Measurements from ENCODE around the gene F11.
"Not testable (repeated sequence)": the region's sequence is repeated elsewhere in the genome, so short reads cannot be mapped to it uniquely, and the experiment has no call there.

Gene F11

GRCh38 chr4:186265683-186266652 lies at the start of gene F11:
TSS of gene F11 (plus strand) at chr4:186266189. CDS start at chr4:186267137, 948 bp downstream.
- DNase-seq = no peak

GRCh38 chr4:186216465-186217024 lies 49.4 kb upstream of the F11 start:
- DNase-seq = no peak

GRCh38 chr4:186217733-186218293 lies 48.2 kb upstream of the F11 start:
- DNase-seq = no peak

- DNase-seq = no peak
These were observed 44.4 kb upstream of the F11 start for GRCh38 chr4:186221624-186222023.

- DNase-seq = no peak
These were observed 40.1 kb upstream of the F11 start for GRCh38 chr4:186225848-186226247.

GRCh38 chr4:186226521-186227189 lies 39.3 kb upstream of the F11 start:
- DNase-seq = no peak

GRCh38 chr4:186227221-186227620 lies 38.8 kb upstream of the F11 start, which contains the start of gene KLKB1:
TSS of gene KLKB1 (plus strand) at chr4:186227507. CDS start at chr4:186228196, 689 bp downstream.
- no peak for DNase-seq

- no peak for DNase-seq
These were observed 38.1 kb upstream of the F11 start for GRCh38 chr4:186227744-186228513.

- DNase-seq = no peak
These were observed 37.5 kb upstream of the F11 start for GRCh38 chr4:186228514-186228894.

GRCh38 chr4:186234367-186234766 lies 31.6 kb upstream of the F11 start:
- DNase-seq = no peak

GRCh38 chr4:186236126-186236525 lies 29.9 kb upstream of the F11 start:
- no peak for DNase-seq

GRCh38 chr4:186240452-186240847 lies 25.5 kb upstream of the F11 start:
- no peak for DNase-seq

- DNase-seq = no peak
These were observed 25.0 kb upstream of the F11 start for GRCh38 chr4:186240848-186241491.

- no peak for DNase-seq
These were observed 24.4 kb upstream of the F11 start for GRCh38 chr4:186241616-186242015.

GRCh38 chr4:186242031-186242430 lies 24.0 kb upstream of the F11 start:
- not testable (repeated sequence) for DNase-seq

GRCh38 chr4:186243331-186243730 lies 22.7 kb upstream of the F11 start:
- DNase-seq = no peak

GRCh38 chr4:186244835-186245234 lies 21.2 kb upstream of the F11 start:
- DNase-seq = no peak

- not testable (repeated sequence) for DNase-seq
These were observed 18.8 kb upstream of the F11 start for GRCh38 chr4:186247062-186247752.

- no peak for DNase-seq
These were observed 17.3 kb upstream of the F11 start for GRCh38 chr4:186248643-186249042.

- no peak for DNase-seq
These were observed 15.9 kb upstream of the F11 start for GRCh38 chr4:186249785-186250754.

Measured in NCI-H526 (cell line).